MM.1S (cell line): ENCODE data around the gene PCDH9.

Experiments used
- EZH2 ChIP-seq: fragments of 300-600 bp; sonication (generic); optimal IDR thresholded peaks from 2 replicates; pipeline ENCODE3; 2017; ENCODE audit warnings: low read depth, mild to moderate bottlenecking, antibody characterized with exemption, low read length, mixed read lengths
- TF ChIP-seq, protein P1 (sequence below): fragments of 300-600 bp; sonication (generic); IDR thresholded peaks from 2 replicates; pipeline ENCODE4 v1.5.1; 2016; ENCODE audit warnings: antibody characterized with exemption, low read length, mixed read lengths

DNA sequence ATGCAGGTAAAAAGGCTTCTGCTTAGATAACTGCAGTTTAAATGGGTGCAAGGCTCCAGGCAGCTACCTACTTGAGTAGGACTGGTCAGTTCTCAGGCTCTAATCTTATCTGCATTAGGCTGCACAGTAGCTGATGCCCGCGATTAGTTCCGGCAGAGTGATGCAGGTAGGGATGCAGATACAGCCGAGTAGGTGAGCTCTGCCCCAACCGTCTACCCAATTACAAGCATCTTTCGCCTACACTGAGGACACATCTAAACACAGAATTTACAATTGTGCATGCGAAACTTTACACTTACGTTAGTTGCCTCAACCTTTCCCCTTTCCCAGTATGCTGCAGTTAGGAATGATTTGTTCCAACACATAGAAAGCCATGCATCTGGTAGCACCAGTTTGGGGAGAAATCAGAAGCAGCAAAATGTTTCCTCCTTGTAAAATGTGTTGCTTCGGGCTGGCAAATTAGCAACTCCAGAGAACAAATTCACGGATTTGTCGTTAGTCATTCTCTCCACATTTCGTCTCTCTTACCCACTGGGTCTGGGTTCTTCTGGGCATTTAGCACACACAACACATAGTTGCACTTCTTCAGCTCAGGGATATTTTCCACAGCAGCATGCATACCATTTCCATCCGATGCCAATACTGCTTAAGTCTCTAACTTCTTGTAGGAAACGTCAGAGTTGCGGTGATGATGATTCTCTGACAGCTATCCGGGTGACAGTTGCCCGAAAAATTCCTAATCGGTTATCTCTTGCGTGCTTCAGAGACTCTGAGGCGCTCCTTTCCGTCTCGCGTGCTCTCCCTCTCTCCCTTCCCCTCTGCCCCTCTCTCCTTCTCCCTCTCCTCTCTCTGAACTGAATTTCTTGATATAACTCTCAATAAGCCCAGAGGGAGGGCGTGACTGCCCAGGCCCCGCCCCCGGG, at the start of gene PCDH9:
- no peak for TF ChIP-seq EZH2
- TF ChIP-seq, protein P1, sequence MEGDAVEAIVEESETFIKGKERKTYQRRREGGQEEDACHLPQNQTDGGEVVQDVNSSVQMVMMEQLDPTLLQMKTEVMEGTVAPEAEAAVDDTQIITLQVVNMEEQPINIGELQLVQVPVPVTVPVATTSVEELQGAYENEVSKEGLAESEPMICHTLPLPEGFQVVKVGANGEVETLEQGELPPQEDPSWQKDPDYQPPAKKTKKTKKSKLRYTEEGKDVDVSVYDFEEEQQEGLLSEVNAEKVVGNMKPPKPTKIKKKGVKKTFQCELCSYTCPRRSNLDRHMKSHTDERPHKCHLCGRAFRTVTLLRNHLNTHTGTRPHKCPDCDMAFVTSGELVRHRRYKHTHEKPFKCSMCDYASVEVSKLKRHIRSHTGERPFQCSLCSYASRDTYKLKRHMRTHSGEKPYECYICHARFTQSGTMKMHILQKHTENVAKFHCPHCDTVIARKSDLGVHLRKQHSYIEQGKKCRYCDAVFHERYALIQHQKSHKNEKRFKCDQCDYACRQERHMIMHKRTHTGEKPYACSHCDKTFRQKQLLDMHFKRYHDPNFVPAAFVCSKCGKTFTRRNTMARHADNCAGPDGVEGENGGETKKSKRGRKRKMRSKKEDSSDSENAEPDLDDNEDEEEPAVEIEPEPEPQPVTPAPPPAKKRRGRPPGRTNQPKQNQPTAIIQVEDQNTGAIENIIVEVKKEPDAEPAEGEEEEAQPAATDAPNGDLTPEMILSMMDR = no peak
